GM19023 (cell line): Measurements from ENCODE around the gene FRMPD2.
"Not testable (repeated sequence)": the region's sequence is repeated elsewhere in the genome, so short reads cannot be mapped to it uniquely, and the experiment has no call there.

Experiments
- ATAC-seq: cut with Tn5 transposase; IDR thresholded peaks from one replicate; pipeline ENCODE4 v1.9.1; 2021; ENCODE audit warnings: mild to moderate bottlenecking, moderate library complexity; ENCODE audit not compliant: unreplicated experiment

FRMPD2 gene

DNA sequence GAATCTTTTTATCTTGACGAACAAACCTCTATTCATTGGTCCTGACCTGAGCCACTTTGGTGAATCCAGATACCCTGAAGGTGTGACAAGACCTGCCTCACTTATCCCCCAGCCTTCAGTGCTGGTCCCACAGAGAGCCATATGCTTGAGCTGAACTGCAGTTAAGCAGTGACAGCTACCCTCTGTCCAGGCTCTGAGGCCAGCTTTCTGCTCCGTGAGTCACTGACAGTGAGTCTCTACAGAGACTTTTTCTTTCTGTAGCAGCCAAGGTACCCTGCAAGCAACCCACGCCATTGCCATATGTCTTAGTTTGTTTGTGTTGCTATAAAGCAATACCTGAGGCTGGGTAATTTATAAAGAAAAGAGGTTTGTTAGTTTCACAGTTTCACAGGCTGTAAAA lies 133.5 kb downstream of the FRMPD2 start:
- ATAC-seq = not testable (repeated sequence)

DNA sequence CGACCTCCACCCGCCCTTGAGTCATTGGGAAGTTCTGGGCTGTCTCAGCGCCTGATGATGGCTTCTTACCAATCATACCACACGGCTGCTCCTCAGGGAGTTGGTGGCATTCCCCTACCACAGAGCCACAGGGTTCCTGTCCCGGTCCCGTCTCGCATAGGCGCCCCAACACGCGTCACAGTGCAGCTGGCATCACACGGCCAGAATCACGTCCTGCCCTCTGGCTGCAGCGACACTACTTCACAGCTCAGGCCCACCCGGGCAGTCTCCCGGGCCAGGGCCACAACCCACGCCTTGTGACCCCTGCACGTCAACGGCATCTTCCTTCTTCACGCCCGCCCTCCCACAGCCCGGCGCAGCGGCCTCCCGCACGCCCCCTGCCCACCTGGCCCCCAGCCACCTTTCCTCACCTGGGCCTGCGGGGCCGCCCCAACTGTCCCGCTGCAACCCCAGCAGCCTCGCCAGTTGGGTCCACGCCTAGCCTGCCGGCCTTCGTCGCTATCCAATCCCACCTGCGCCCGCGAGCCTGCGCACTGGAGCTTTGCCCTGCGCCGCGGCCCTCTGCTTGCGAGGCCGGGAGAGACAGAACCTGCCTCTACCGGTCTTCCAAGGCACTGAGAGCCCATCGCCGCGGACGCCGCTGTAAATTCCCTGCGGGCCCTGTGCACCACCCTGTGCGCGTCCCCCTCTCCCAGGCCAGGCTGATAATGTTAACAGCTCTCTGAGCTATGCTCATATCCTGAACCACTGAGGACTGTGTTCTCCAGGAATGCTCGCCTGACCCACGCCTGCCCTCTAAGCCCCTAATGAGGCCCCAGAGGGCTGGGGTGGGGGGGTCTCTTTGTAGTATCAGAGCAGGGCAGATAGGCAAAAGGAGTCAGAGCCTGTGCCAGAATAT lies 134.3 kb downstream of the FRMPD2 start:
- ATAC-seq = not testable (repeated sequence)

DNA sequence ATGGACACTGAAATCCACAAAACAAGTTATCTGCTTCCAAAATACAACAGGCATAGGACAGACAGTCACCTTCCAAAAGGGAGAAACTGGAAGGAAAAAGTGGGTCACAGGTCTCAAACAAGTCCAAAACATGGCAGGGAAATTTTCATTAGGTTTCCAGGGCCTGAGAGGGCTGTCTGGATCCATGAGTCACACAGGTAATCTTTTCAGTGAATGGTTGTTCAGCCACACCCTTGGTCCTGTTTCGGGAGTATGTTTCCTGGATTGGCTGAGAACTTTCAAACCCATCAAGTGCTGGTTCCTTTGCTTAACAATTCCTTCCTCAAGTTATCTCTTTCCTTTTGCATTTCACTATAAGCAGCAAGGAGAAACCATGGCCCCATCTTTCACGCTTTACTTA lies 145.5 kb downstream of the FRMPD2 start:
- ATAC-seq = not testable (repeated sequence)

DNA sequence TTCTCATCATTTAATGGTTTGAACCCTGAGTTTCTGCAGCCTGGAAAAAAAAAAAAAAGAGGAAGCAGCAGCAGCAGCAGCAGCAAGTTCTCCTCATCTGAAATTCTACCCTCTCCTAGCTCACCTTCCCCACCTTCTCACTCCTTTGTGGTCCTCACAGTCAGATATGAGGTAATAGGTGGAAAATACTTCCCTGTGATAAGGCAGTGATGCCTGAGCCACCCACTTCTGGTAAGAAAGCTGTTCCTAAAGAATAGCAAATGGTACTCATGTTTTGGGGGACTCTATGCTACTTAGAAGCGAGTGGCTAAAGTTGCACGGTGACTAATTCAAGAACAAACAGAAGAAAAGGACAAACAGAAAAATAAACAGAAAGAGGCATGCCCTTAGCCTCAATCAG lies 148.2 kb downstream of the FRMPD2 start:
- not testable (repeated sequence) for ATAC-seq

DNA sequence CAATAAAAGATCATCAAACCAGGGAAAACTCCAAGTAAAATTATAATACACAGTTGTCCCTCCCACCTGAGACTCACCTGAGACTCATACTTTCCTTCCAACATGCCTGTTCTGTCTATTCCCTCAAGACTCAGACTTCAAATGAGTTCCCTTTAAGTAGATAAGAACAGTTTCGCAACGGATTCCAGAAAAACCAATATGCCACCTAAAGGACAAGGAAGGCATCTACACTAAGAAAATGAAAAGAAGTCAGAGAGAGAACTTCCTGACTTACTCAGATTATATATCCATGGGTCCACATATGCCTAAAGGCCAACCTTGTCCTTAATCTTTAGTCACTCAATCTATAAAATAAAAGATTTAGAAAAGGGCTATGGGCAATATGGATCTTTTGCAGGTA lies 148.9 kb downstream of the FRMPD2 start:
- ATAC-seq = not testable (repeated sequence)

DNA sequence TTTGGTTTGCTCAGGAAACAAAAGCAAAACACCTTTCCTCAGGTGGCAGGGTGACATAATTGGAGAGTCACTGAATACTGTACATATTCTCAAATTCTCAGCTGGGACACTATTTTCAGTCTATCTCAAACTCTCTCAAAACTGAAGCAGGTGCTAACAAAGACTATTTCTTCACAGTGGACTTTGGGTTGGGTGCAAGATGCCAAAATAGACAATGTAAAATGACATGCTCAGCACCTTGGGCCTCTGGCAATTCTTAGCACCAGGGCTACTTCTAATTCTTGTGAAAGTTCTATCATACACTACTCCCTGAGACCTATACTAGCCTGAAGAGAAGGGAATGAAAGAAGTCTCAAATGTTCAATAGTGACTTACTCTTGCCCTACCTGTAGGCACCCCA lies 151.9 kb downstream of the FRMPD2 start:
- not testable (repeated sequence) for ATAC-seq

DNA sequence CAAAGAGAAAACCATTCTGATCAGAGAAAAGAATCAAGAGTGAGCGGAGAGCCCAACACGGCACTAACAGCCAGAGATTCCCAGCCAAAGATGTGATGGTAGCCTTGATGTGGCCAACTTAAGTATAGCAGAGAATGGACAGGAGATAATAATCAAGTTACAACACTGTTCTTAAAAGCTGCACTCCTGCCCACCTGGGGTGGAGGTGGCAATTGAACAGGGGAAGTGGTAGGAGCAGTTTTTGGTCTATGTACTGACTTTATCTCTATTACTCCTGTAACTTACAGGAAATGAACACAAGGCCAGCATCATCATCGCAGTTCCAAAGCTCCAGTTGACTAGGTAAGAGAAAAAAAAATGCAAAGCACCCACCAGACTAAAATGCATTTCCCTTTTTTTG lies 164.2 kb downstream of the FRMPD2 start:
- not testable (repeated sequence) for ATAC-seq
